HUES64 (cell line): ENCODE measurements around the gene ZNF592.

Source experiments
- H3K27ac ChIP-seq: 2 replicates; pipeline ENCODE4 v1.7.0; 2013; ENCODE audit warnings: low read depth, low read length, inconsistent platforms
- H3K27me3 ChIP-seq: 2 replicates; pipeline ENCODE4 v1.6.1; 2013; ENCODE audit warnings: mild to moderate bottlenecking, low read length; ENCODE audit not compliant: insufficient read depth
- H3K36me3 ChIP-seq: 2 replicates; pipeline ENCODE4 v1.6.1; 2013; ENCODE audit warnings: mild to moderate bottlenecking, low read length; ENCODE audit not compliant: insufficient read depth
- H3K4me1 ChIP-seq: 2 replicates; pipeline ENCODE4 v1.6.1; 2013; ENCODE audit warnings: mild to moderate bottlenecking, low read length, moderate library complexity; ENCODE audit not compliant: insufficient read depth
- H3K4me3 ChIP-seq: 2 replicates; pipeline ENCODE4 v1.5.1; 2013; ENCODE audit warnings: mild to moderate bottlenecking, low read length, moderate library complexity
- H3K9ac ChIP-seq: 2 replicates; pipeline ENCODE4 v1.6.1; 2013; ENCODE audit warnings: mild to moderate bottlenecking, low read depth, low read length
- H3K9me3 ChIP-seq: 2 replicates; pipeline ENCODE4 v1.6.1; 2013; ENCODE audit warnings: low read depth, low read length; ENCODE audit not compliant: insufficient read depth
- WGBS: fragments of 150-250, 120-280 bp; methylation state at CpG from one replicate; pipeline ENCODE4 v1.1.7; 2013; ENCODE audit warnings: missing lambda C conversion rate; 5-methylcytosine and 5-hydroxymethylcytosine counted together

Gene ZNF592

DNA sequence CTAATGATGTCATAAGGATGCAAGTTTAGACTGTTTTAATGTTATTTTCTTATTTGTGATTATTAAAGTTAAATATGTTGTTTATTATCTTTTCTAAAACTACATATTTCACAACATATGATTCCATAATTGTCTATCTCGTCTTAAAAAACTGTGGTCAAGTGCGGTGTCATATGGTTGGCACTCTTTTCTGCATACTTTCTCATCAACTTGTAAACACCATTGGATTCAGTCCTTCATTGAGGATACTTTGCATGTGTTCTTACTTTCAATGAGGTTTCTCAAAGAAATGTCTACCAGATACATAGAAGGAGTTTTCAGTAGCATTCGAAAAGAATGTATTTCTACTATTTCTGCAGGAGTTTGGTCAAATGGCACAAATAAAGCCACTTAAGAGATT lies 46.8 kb downstream of the ZNF592 start:
- no peaks in the 10 kb centered on the region for H3K4me1 ChIP-seq

DNA sequence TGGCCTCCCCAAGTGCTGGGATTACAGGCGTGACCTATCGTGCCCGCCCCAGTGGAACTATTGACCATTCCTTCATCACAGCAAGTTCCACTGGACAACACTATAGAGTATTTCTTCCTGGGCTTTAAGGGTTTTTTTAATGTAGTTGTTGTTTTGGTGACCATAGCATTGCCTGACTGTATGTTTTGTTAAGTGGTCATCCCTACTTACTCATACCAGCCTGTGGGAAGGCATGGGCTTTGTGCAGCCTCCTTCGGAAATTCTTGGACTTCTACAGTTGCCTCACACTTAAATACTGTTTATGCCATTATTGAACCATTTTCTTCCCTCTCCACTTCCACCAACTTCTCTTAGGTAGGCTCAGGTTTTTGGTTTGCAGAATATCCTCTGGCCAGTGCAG lies 48.8 kb downstream of the ZNF592 start:
- Histone ChIP-seq H3K36me3 (peaks cover 66% of the 10 kb centered on the region), H3K27ac (no peak overlapping the region), H3K4me1 (no peaks in the 10 kb centered on the region), H3K27me3 (no peaks in the 10 kb centered on the region), H3K9me3 (no peaks in the 10 kb centered on the region), H3K4me3 (no peak overlapping the region), H3K9ac (no peak overlapping the region)
- 95% methylated on average over 4 of the region's 4 CpGs for WGBS

More for the DNA sequence above, 46.8 kb downstream of the ZNF592 start:
- Histone ChIP-seq H3K36me3 (peaks cover 66% of the 10 kb centered on the region), H3K27me3 (no peaks in the 10 kb centered on the region), H3K9ac (no peak overlapping the region), H3K4me3 (no peak overlapping the region), H3K9me3 (no peaks in the 10 kb centered on the region), H3K27ac (no peak overlapping the region)
- 96% methylated on average over 3 of the region's 3 CpGs for WGBS

DNA sequence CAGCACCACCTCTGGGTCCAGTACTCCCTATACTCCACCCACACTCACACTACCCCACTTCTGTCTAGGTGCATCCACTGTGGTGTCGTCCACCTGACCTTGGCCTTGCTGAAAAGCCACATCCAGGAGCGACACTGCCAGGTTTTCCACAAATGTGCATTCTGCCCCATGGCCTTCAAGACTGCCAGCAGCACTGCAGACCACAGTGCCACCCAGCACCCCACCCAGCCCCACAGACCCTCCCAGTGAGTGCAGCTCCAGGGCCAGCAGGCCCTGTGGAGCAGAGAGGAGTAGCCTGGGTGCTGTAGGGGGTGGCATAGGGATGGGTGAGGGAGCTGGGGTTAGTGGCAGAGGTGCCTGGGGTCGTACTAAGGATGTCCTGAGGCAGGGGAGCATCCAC lies 49.4 kb downstream of the ZNF592 start:
- H3K36me3 ChIP-seq: peaks cover 64% of the 10 kb centered on the region

DNA sequence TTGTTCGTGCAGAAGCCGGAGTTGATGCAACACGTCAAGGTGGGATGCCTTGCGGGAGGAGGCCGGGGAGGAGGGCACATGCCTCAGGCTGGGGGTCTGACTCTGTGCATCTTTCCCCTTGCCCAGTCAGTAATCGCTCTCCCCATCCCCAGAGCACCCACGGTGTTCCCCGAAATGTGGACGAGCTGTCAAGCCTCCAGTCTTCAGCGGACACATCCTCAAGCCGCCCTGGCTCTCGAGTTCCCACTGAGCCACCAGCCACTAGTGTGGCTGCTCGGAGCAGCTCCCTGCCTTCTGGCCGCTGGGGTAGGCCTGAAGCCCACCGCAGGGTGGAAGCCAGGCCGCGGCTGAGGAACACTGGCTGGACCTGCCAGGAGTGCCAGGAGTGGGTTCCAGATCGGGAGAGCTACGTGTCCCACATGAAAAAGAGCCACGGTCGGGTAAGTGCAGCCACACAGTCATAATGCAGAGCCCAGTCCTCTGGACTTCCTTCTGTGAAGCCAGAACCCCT lies 50.1 kb downstream of the ZNF592 start:
- no peak overlapping the region for H3K9ac ChIP-seq
- no peak overlapping the region for H3K27ac ChIP-seq
- H3K9me3 ChIP-seq: no peaks in the 10 kb centered on the region
- H3K4me1 ChIP-seq: no peaks in the 10 kb centered on the region
- H3K4me3 ChIP-seq: no peak overlapping the region
- peaks cover 59% of the 10 kb centered on the region for H3K36me3 ChIP-seq
- 95% methylated on average over 21 of the region's 21 CpGs for WGBS
- H3K27me3 ChIP-seq: no peaks in the 10 kb centered on the region

More for the DNA sequence above, 49.4 kb downstream of the ZNF592 start:
- Histone ChIP-seq H3K27ac (no peak overlapping the region), H3K4me3 (no peak overlapping the region), H3K9ac (no peak overlapping the region), H3K4me1 (no peaks in the 10 kb centered on the region), H3K9me3 (no peaks in the 10 kb centered on the region), H3K27me3 (no peaks in the 10 kb centered on the region)
- WGBS: 92% methylated on average over 3 of the region's 3 CpGs

DNA sequence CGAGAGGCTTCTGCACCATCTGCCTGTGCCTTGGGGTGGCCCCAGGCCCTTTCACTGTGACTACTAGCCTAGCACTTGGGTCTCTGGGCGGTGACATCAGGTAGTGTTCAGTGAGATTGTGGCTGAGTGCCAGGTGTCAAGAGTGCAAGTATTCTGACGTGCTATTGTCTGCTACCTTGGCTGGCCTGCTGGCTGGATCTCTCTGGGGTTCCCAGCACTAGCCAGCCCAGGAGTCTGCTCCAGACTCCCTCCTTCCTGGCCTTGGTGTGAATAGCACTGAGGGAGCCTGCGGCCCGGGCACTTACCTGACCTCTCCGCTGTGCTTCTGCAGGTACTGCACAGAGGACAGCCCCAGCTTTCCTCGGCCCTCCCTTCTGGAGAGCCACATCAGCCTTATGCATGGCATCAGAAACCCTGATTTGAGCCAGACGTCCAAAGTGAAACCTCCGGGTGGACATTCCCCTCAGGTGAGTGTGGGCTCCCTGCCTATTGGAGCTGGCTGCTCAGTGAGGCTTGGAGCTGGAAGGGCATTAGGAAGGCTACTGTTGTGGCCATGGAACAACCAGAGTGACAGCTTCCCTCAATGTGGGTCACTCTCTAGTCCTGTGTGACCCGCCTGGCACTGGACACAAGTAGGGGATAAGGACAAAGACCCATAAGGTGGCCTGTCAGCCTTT lies 51.3 kb downstream of the ZNF592 start:
- Histone ChIP-seq H3K27ac (no peak overlapping the region), H3K4me3 (no peak overlapping the region), H3K9ac (no peak overlapping the region), H3K9me3 (no peaks in the 10 kb centered on the region), H3K27me3 (no peaks in the 10 kb centered on the region), H3K36me3 (peaks cover 56% of the 10 kb centered on the region), H3K4me1 (no peaks in the 10 kb centered on the region)
- WGBS: 93% methylated on average over 10 of the region's 10 CpGs

DNA sequence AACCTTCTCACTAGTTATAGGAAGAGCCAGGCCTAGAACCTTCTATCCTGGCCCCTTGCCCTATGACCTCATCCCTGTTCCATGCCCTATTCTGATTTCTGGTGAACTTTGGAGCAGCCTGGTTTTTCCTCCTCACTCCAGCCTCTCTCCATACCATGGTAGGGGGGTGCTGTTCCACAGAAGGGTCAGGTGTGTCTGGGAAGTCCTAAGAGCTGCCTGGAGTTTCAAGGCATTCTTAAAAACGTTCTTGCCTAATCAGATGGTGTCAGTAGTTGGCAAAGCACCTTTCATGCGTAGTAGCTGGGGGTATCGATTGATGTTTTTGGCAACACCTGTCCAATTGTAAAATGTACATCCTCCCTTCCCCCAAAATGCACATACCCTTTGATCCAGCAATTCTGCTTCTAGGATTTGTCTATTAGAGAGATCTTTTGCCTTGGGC lies 52.0 kb downstream of the ZNF592 start:
- peaks cover 56% of the 10 kb centered on the region for H3K36me3 ChIP-seq
- H3K4me1 ChIP-seq: no peaks in the 10 kb centered on the region
- 97% methylated on average over 3 of the region's 3 CpGs for WGBS
- no peak overlapping the region for H3K27ac ChIP-seq
- no peak overlapping the region for H3K9ac ChIP-seq
- no peaks in the 10 kb centered on the region for H3K27me3 ChIP-seq
- H3K4me3 ChIP-seq: no peak overlapping the region
- H3K9me3 ChIP-seq: no peaks in the 10 kb centered on the region

DNA sequence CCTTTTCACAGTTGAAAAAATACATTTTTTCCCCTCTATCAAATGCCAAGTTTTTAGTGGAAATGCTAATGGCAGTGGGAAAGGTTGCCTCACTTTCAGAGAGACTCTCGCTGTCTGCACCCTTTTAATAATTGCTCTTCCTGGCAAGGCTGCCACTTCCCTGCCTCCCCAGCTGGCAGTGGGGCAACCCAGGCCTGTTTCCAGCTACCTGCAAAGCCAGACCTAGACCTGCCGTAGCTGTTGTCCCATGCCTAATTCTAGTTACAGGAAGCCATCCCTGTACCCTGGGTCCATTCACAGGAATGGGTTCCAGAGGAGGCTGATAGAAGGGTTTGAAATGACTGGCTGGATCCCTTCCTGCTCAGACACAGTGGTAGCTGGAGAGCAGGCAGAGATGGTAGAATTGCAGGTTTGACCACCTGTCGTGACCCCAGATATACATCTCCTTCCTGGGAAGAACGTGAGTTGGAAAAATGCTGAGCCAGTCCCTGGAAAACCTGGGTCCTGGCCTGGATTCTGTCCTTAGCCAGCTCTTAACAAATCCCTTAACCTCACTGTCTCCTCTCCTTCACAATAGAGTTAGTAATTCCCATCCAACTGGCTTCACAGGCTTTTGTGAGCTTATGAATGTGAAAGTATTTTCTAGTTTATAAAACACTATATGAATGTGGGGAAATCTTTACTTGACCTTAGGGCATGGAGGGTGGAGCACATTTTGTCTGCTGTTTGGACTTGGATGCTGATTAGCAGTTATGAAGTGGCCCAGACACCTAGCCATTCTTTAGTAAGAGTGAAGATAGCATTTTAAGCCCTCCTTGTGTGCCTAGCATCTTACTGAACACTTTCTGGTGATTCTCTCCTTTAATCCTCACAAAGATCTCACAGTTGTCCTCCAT lies 55.9 kb downstream of the ZNF592 start:
- H3K27ac ChIP-seq: no peak overlapping the region
- 92% methylated on average over 4 of the region's 4 CpGs for WGBS

DNA sequence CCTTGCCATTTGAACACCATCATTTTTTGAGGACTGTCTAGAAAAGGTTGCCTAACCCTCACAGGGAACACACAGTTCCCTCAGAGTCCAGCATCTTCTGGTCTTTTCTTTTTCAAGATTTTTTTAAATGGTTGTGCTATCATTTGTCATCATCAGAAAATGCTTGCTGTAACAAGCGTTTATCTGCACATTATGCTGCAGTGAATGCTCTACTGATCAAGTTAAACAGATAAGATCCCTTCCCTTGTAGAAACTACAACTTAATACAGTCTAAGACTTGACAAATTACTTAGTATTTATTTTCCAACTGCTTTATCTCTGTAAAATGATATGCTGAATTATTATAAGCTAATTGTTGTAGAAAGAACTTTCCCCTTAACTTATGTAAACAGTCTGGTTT lies 56.8 kb downstream of the ZNF592 start:
- Histone ChIP-seq H3K36me3 (peaks cover 33% of the 10 kb centered on the region), H3K27me3 (no peaks in the 10 kb centered on the region), H3K4me3 (no peak overlapping the region), H3K27ac (no peak overlapping the region), H3K9me3 (no peaks in the 10 kb centered on the region), H3K4me1 (no peaks in the 10 kb centered on the region), H3K9ac (no peak overlapping the region)
- 93% methylated on average over 1 of the region's 1 CpG for WGBS

More for the DNA sequence above, 55.9 kb downstream of the ZNF592 start:
- H3K27me3 ChIP-seq: no peaks in the 10 kb centered on the region
- peaks cover 42% of the 10 kb centered on the region for H3K36me3 ChIP-seq
- H3K9ac ChIP-seq: no peak overlapping the region
- no peaks in the 10 kb centered on the region for H3K9me3 ChIP-seq
- H3K4me1 ChIP-seq: no peaks in the 10 kb centered on the region
- H3K4me3 ChIP-seq: no peak overlapping the region

DNA sequence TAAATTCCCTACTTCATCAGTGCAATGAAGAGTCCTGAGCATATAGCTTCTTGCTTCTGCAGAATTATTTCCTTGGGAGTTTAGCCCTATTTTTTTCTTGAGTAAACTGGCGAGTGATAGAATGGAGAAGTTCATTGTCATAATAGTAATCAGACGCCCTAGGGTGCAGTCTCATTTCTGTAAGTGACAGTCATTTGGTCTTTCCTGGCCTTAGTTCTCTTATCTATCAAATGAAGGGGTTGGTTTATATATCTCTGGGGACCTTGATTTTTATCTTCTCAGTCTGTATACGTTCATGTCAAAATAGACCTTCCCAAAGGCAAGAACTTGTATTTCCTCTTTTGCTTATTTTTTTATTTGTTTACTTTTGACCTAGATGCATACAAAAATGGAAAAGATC lies 58.8 kb downstream of the ZNF592 start:
- Histone ChIP-seq H3K9ac (no peak overlapping the region), H3K9me3 (no peaks in the 10 kb centered on the region), H3K27ac (no peak overlapping the region), H3K4me1 (no peaks in the 10 kb centered on the region), H3K36me3 (peaks cover 15% of the 10 kb centered on the region), H3K4me3 (no peak overlapping the region), H3K27me3 (no peaks in the 10 kb centered on the region)
- 95% methylated on average over 3 of the region's 3 CpGs for WGBS

DNA sequence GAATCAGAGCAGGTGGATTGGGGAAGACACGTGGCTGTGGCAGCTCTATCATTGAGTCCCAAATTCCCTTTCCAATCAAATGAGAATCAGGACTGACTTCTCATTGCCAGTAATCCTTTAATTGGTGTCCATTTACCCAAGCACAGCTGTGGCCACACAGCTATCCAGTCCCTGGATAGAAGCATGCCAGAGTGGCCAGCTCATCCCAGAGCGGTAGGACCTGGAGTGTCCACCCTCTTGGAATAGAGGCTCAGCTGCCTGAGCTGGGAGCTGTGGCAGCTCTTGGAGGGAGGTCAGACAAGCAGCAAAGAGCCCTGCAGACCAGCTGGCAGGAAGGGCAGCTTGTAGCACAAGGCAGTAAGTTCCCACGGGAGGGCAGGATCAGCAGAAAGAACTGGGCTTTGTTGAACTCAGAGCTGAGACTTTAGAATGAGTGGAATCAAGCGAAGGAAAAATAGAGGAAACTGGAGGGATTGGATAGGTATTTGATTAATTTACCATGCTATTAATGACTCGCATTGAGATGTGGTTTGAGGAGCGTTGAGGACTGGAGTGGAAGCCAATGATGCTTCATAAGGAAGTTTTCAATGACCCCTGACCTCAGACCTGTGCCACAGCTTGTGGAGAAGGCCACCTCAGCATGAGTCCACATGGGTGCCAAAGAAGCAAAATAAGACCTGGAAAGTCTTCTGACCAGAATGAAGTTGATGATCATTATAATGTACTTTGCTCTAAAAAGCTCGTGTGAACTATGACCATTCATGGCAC lies 61.9 kb downstream of the ZNF592 start:
- 94% methylated on average over 7 of the region's 7 CpGs for WGBS
- Histone ChIP-seq H3K27ac (no peak overlapping the region), H3K4me1 (no peaks in the 10 kb centered on the region), H3K4me3 (no peak overlapping the region), H3K9me3 (no peaks in the 10 kb centered on the region), H3K9ac (no peak overlapping the region), H3K27me3 (no peaks in the 10 kb centered on the region), H3K36me3 (peaks cover 9% of the 10 kb centered on the region; the same call in 1 of the 2 replicates)

DNA sequence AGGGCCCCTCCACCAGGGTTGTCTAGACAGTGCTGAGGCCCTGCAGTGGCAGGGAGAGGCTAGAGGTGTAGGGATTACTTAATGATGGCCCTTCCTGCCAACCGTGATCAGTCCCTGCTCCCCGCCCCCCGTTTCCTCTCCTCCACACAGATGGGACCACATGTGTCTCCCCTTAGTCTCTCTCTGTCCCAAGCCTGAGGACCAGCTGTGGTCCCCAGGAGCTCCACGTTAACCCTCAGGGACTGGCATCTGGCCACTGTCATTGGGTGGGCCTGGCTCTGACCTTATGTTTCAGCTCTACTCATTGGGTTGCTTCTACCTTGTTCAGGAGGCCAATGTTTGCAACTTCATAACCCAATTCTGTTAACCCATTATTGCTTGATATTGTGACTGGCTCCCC lies 62.8 kb downstream of the ZNF592 start:
- H3K4me1 ChIP-seq: no peaks in the 10 kb centered on the region
- no peak overlapping the region for H3K4me3 ChIP-seq
- no peaks in the 10 kb centered on the region for H3K27me3 ChIP-seq
- H3K9ac ChIP-seq: no peak overlapping the region
- 0 out of 2 replicates have a peak, but pooled peaks cover 2% of the 10 kb centered on the region for H3K36me3 ChIP-seq
- no peaks in the 10 kb centered on the region for H3K9me3 ChIP-seq
- WGBS: 93% methylated on average over 4 of the region's 4 CpGs
- H3K27ac ChIP-seq: no peak overlapping the region
